ENCODE results near the gene RASL11B. TPM values are rescaled to one million over a fixed set of nuclear protein-coding genes. Genes with fewer than 3 reads are reported as not detected.

RASL11B gene, protein sequence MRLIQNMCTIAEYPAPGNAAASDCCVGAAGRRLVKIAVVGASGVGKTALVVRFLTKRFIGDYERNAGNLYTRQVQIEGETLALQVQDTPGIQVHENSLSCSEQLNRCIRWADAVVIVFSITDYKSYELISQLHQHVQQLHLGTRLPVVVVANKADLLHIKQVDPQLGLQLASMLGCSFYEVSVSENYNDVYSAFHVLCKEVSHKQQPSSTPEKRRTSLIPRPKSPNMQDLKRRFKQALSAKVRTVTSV
- 1 to 10 TPM in 3 of 4 donors, under 1 TPM in 1; 0.62 to 8.8 (median 2.6) TPM for total RNA-seq

DNA sequence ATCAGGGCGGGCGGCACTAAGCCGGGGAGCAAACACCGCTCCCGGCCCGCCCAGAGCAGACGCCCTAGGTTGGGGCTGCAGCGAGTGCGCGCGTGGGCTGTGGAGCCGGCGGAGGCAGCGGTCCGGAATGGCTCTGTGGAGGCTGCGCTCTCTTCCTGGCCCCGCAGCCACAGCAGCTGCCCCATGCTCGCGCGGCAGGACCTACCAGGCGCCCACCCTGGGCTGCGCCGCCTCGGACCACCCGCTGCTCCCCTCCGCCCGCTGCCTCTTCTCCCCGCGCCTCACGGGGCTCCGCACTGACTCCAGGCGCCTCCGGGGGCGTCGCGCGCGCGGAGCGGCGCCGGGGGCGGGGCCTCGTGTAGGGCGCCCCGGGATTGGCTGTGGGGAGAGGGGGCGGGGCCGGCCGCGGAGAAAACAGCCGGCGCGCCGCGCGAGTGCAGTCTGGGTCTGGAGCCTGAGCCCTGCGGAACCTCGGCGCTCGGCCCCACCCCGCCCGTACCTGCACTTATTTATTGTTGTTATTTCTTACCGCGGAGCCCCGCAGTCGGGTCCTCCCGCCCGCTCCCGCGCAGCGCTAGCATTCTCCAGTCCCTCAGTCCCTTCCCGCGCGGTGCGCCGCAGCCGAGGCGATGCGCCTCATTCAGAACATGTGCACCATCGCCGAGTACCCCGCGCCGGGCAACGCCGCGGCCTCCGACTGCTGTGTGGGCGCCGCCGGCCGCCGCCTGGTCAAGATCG lies at the start of gene RASL11B:
Gene RASL11B, plus strand, starts transcription at position 439 of the 738 bp plus-strand sequence. Its CDS starts 191 bp downstream, at position 630.
- WGBS, 2 donors (ENCODE audit: low coverage in 1 of 2): 2% methylated on average over 6 to 11 of the region's 94 CpGs
- H3K36me3 ChIP-seq: no peaks in the 10 kb centered on the region
- peaks cover 13% of the 10 kb centered on the region for H3K27me3 ChIP-seq
- H3K9me3 ChIP-seq: peaks cover 0 to 10% (median 0%) of the 10 kb centered on the region in 3 donors
- peaks cover 0 to 32% (median 0%) of the 10 kb centered on the region in 3 donors for H3K4me1 ChIP-seq
- TF ChIP-seq, protein P1, sequence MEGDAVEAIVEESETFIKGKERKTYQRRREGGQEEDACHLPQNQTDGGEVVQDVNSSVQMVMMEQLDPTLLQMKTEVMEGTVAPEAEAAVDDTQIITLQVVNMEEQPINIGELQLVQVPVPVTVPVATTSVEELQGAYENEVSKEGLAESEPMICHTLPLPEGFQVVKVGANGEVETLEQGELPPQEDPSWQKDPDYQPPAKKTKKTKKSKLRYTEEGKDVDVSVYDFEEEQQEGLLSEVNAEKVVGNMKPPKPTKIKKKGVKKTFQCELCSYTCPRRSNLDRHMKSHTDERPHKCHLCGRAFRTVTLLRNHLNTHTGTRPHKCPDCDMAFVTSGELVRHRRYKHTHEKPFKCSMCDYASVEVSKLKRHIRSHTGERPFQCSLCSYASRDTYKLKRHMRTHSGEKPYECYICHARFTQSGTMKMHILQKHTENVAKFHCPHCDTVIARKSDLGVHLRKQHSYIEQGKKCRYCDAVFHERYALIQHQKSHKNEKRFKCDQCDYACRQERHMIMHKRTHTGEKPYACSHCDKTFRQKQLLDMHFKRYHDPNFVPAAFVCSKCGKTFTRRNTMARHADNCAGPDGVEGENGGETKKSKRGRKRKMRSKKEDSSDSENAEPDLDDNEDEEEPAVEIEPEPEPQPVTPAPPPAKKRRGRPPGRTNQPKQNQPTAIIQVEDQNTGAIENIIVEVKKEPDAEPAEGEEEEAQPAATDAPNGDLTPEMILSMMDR (IDR thresholded peaks at IDR 0.05): peak in 3 of 4 experiments; percentile 51 to 67 (median 58)
- peak; percentile 26 to 52 for TF ChIP-seq POLR2A (IDR thresholded peaks at IDR 0.05)
- TF ChIP-seq POLR2AphosphoS5 (IDR thresholded peaks at IDR 0.05): no peak
- TF ChIP-seq EP300 (IDR thresholded peaks at IDR 0.05): no peak
- peak; percentile 98 for ATAC-seq
- peak within 1 kb of the TSS; percentile 41 to 67 for H3K4me3 ChIP-seq
- peak within 1 kb of the TSS in 2 of 4 donors; percentile 69 to 75 for H3K27ac ChIP-seq

DNA sequence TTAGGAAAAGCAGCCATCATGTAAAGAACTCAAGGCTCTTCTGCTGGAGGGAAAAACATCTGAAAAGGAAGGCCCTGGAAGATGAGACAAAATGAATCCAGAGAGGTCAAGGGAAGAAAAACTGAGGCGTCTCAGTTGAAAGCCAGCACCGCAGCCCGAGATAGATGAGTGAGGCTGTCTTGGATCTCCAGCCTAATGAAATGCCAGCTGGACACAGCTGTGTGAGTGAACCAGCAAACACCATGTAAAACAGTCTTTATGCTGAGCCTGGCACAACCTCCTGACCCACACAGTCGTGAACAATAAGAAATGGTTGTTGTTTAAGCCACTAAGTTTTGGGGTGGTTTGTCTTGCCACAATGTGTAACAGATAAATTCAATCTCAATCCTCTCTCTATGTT lies 48.6 kb upstream of the RASL11B start:
- Histone ChIP-seq H3K27ac (no peak overlapping the region), H3K36me3 (no peaks in the 10 kb centered on the region), H3K27me3 (no peaks in the 10 kb centered on the region), H3K4me3 (no peak overlapping the region), H3K9me3 (no peaks in the 10 kb centered on the region), H3K4me1 (no peaks in the 10 kb centered on the region)
- 57 to 82% methylated on average over 4 of the region's 4 CpGs for WGBS, 2 donors (ENCODE audit: low coverage in 1 of 2)
- no peak for ATAC-seq
- no peak for TF ChIP-seq POLR2AphosphoS5 (IDR thresholded peaks at IDR 0.05)
- TF ChIP-seq, protein P1 (IDR thresholded peaks at IDR 0.05): no peak
- no peak for TF ChIP-seq POLR2A (IDR thresholded peaks at IDR 0.05)
- no peak for TF ChIP-seq EP300 (IDR thresholded peaks at IDR 0.05)

DNA sequence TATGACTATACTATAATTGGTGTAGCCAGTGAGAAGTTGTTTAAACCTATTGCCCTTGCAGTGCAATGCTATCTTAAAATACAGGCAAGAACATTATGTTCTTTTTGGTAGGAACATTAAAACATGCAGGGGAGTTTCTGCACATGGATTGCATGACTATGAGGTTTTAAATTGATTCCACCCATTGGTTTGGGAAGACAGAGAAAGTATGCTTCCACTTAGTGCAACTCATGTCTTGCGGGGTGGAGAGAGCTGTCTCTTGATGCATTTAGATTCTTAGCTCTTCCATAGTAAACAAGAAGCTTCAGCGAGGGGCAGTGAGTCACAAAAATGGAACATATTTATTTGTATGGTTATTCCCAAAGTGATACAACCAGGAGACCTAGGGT lies 39.5 kb upstream of the RASL11B start:
- Histone ChIP-seq H3K4me3 (no peak overlapping the region), H3K27ac (peak overlapping the region in 3 of 4 donors; percentile 25 to 55 (median 42)), H3K9me3 (no peaks in the 10 kb centered on the region), H3K27me3 (no peaks in the 10 kb centered on the region), H3K4me1 (peaks cover 6 to 37% (median 12%) of the 10 kb centered on the region in 3 donors), H3K36me3 (no peaks in the 10 kb centered on the region)
- no peak for TF ChIP-seq EP300 (IDR thresholded peaks at IDR 0.05)
- TF ChIP-seq, protein P1 (IDR thresholded peaks at IDR 0.05): no peak
- TF ChIP-seq POLR2AphosphoS5 (IDR thresholded peaks at IDR 0.05): peak; percentile 40
- peak; percentile 39 for ATAC-seq
- 67% methylated on average over 1 of the region's 2 CpGs; no CpG with 5 or more reads in 1 of the 2 donors for WGBS, 2 donors (ENCODE audit: low coverage in 1 of 2)

DNA sequence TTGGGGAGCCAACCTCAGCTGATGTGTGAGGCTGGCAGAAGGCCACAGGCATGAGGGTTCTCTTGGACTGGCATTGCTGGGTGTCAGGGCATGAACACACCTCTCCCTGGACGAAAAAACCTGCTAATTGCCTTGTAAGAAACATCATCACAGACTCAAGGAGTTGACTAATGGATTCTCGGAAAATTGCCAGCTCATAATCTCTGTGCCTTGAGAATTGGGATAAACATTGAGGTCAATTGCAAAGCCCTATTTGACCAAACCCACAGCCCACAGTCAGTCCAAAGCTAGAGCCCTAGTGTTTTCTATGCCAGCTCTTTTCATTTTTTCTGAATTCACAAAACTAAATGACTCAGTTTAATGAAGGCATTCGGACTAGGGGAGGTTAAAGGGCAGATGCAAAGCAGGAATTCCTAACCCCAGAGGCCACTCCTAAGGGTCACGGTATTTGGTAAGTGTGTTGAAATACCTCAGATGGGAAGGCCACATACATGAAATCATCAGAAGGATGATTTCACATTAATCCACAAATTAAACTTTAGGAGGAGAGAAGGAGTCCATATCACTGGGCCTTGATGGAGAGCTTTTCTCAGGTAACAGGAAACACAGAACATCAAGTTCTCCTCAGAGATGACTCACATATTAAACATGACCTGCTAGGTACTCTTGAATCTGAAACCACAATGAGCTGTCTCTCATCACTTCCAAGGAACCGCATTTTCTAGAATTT lies 39.0 kb upstream of the RASL11B start:
- Histone ChIP-seq H3K4me3 (no peak overlapping the region), H3K4me1 (peaks cover 6 to 37% (median 12%) of the 10 kb centered on the region in 3 donors), H3K9me3 (no peaks in the 10 kb centered on the region), H3K27me3 (no peaks in the 10 kb centered on the region), H3K27ac (peak overlapping the region in 3 of 4 donors; percentile 42 to 71 (median 55)), H3K36me3 (no peaks in the 10 kb centered on the region)
- peak; percentile 53 for ATAC-seq
- 42 to 77% methylated on average over 4 to 5 of the region's 5 CpGs for WGBS, 2 donors (ENCODE audit: low coverage in 1 of 2)
- TF ChIP-seq POLR2A (IDR thresholded peaks at IDR 0.05): no peak
- no peak for TF ChIP-seq POLR2AphosphoS5 (IDR thresholded peaks at IDR 0.05)

DNA sequence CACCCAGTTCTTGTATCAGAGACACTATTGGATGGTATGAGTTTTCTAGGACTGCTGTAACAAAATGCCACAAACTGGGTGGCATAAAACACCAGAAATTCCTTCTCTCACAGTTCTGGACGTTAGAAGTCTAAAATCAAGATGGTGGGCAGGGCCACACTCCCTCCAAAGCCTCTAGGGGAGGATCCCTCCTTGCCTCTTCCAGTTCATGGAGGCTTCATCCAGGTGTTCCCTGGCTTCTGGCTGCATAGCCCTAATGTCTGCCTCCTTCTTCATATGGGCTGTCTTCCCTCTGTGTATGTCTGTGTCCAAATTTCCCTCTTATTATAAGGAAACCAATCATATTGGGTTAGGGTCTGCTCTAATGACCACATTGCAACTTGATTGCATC lies 38.4 kb upstream of the RASL11B start:
- WGBS, 2 donors (ENCODE audit: low coverage in 1 of 2): 50 to 100% methylated on average over 1 of the region's 1 CpG
- no peaks in the 10 kb centered on the region for H3K27me3 ChIP-seq
- no peak for TF ChIP-seq POLR2A (IDR thresholded peaks at IDR 0.05)
- no peak for TF ChIP-seq EP300 (IDR thresholded peaks at IDR 0.05)
- TF ChIP-seq, protein P1 (IDR thresholded peaks at IDR 0.05): no peak
- TF ChIP-seq POLR2AphosphoS5 (IDR thresholded peaks at IDR 0.05): no peak
- peak overlapping the region in 3 of 4 donors; percentile 42 to 71 (median 52) for H3K27ac ChIP-seq
- H3K4me1 ChIP-seq: peaks cover 6 to 37% (median 12%) of the 10 kb centered on the region in 3 donors
- no peak for ATAC-seq
- H3K36me3 ChIP-seq: no peaks in the 10 kb centered on the region
- no peak overlapping the region for H3K4me3 ChIP-seq
- H3K9me3 ChIP-seq: no peaks in the 10 kb centered on the region

Measured in gastroesophageal sphincter (tissue), 4 donors.